GM13976 (cell line): ENCODE results near the gene OR4Q3.
"Not testable (repeated sequence)": the region's sequence is repeated elsewhere in the genome, so short reads cannot be mapped to it uniquely, and the experiment has no call there.

Experiments used
- DNase-seq: peaks from one replicate; pipeline ENCODE4 v3.0.0; 2012; ENCODE audit warnings: low spot score
- in situ Hi-C: fragments of 300-500 bp; cut with MboI; formaldehyde crosslinking; loops from one replicate; pipeline ENCODE4 v1.12.0; 2022; ENCODE audit warnings: low sequenced_read_pairs, mixed read lengths, inconsistent platforms; ENCODE audit not compliant: unreplicated experiment
- TF ChIP-seq, protein P1 (sequence below): IDR thresholded peaks from 2 replicates; pipeline ENCODE4 v1.5.1; 2012; ENCODE audit warnings: borderline replicate concordance, mild to moderate bottlenecking; ENCODE audit not compliant: insufficient read depth; ENCODE audit errors: extremely low read depth, missing control alignments, control extremely low read depth

OR4Q3 gene

DNA sequence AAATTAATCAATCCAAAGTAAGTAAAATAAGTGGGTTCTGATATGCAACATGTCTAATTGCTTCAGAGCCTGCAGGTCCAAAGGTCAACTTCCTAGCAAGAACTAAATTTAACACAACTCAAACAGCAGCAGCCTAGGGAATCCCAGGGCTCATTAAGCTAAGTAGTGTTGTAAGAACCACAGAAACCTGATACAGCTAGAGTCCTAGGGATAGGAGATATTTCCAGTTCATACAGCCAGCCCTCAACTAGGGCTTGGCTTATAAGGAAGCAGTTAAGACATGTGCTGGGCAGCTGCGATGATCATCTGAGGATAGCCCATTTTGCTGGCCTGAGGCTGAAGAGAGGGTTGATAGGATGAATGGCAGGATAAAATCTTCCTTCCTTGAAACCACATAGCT, at the start of gene OR4Q3:
Gene OR4Q3, plus strand, starts transcription at position 316 of the 400 bp plus-strand sequence.
- in situ Hi-C loops, result no loop called here
- TF ChIP-seq, protein P1, sequence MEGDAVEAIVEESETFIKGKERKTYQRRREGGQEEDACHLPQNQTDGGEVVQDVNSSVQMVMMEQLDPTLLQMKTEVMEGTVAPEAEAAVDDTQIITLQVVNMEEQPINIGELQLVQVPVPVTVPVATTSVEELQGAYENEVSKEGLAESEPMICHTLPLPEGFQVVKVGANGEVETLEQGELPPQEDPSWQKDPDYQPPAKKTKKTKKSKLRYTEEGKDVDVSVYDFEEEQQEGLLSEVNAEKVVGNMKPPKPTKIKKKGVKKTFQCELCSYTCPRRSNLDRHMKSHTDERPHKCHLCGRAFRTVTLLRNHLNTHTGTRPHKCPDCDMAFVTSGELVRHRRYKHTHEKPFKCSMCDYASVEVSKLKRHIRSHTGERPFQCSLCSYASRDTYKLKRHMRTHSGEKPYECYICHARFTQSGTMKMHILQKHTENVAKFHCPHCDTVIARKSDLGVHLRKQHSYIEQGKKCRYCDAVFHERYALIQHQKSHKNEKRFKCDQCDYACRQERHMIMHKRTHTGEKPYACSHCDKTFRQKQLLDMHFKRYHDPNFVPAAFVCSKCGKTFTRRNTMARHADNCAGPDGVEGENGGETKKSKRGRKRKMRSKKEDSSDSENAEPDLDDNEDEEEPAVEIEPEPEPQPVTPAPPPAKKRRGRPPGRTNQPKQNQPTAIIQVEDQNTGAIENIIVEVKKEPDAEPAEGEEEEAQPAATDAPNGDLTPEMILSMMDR, result no peak
- DNase-seq, result no peak

DNA sequence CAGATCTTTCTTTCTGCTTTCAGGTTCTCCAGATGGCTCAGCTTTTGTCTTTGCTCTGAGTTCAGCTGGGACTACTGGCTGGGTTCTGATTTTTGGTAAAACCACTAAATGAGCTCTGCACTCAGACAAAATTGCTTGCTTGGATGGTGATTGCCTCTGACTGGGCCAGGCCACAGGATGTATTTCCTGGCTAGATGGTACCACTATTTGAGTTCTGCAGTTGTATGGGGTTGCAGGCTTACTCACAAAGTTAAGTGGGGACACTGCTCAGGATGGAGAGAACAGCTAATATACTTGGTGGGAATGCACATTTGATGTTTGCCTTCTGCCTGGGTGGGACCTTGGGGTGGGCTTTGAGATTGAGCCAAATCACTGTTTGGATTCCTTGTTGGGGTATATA, 14.0 kb upstream of the OR4Q3 start:
- in situ Hi-C loops, result no loop called here
- TF ChIP-seq, protein P1, result no peak
- no peak for DNase-seq

DNA sequence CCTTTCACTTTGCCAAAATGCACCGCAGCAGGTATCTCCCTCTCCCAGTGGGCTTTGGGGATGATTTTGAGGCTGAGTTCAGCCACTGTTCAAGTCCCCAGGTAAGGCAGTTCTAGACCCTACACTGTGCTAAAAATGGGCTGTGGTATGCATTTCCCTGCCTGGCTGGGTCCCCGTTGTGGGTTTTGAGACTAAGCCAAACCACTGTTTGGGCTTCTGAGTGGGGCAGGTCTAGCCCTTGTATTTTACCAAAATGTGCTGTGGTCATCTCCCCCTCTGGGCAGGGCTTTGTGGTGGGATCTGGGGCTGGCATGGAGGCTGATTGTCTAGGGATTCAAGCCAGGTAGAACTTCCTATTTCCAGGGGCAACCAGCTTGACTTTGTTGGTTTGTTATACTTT, 13.6 kb upstream of the OR4Q3 start:
- in situ Hi-C loops, result no loop called here
- TF ChIP-seq, protein P1, result no peak

DNA sequence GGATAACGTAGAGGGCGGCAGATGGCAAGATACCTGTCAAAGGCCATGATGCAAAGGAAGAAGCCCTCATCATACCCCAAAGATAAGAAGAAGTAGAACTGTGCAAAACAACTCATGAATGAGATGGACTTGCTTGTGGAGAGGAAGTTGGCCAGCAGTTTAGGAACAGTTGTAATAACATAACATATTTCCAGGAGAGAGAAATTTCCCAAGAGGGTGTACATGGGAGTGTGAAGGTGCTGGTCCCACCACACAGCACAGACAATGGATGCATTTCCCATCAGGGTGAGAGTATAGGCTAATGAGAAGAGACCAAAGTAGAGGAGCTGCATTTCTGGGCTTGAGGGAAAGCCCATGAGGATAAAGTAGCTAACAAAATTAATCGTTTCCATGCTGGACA, 9.5 kb upstream of the OR4Q3 start:
- DNase-seq, in situ Hi-C loops: not testable (repeated sequence)

More for the DNA sequence above, 13.6 kb upstream of the OR4Q3 start:
- DNase-seq, result no peak

DNA sequence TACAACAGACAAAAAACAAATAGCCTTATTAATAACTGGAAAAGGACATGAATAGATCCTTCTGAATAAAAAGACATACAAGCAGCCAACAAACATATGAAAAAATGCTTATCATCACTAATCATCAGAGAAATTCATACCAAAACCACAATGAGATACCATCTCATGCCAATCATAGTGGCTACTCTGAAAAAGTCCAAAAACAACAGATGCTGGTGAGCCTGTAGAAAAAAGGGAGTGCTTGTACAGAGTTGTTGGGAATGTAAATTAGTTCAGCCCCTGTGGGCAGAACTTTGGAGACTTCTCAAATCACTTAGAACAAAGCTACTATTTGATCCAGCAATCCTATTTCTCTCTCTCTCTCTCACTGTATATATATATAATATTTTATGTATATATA, 8.9 kb downstream of the OR4Q3 start:
- DNase-seq, in situ Hi-C loops: not testable (repeated sequence)

DNA sequence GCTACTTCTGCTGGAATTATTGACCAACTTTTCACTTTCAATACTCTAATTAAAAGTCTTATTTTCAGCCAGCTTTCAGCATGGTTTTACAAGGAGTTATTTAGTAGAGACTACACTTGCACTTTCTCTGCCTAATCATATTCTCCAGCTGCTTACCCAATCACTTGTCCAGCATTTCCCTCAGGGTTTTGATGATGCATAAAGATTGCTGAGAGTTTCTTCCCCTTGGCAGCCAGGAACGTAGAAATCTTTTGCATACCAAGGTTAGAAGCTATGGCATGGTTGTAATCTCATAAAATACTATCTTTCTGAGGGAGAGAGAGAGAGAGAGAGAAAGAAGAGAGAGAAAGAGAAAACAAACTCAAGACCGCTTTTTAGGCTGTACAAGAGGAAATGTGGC, 10.8 kb downstream of the OR4Q3 start:
- in situ Hi-C loops, result no loop called here
- TF ChIP-seq, protein P1, result no peak

DNA sequence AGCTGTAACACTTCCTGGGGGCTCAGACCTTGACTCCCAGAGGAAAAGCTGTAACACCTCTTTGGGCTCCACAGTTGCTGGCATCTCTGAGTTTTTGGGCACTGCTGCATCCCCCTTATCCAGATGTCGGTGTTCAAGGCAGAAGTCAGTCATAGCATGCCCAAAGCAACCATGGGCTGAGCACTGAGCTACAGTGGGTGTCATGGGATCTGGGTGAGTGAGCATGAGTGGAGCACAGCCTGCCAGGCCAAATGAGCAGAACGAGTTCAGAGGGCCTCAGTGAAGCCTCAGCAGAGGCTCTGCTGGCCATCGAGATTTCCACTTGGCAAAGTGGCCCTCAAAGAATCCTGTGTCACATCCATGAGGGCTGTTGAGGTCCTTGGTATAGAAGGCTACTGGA, 28.1 kb downstream of the OR4Q3 start:
- in situ Hi-C loops, DNase-seq: not testable (repeated sequence)

More for the DNA sequence above, 10.8 kb downstream of the OR4Q3 start:
- no peak for DNase-seq

DNA sequence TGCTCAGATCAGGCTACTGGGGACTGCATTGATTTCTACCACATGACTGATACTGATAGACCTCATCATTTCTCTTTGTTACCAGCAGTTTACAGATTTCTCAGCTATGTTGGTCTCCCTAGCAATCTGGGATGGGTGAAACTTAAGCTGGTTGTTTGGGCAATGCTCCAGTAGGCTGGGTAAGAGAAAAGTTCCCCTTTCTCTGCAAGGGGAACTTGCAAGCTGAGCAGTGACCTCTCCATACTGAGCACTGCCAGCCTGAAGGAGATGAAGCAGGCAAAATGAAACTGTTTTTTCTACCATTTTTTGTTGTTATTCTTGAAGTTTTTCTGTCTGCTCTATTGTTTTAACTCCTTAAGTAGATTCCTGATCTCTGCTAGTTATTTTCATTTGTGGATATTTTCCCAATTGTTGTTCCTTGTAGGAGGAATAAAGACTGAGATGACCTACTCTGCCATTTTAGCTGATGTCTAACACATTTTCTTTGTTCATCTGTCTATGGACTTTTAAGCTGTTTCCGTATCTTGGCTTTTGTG, 28.6 kb downstream of the OR4Q3 start:
- no peak for DNase-seq
- TF ChIP-seq, protein P1, result no peak

DNA sequence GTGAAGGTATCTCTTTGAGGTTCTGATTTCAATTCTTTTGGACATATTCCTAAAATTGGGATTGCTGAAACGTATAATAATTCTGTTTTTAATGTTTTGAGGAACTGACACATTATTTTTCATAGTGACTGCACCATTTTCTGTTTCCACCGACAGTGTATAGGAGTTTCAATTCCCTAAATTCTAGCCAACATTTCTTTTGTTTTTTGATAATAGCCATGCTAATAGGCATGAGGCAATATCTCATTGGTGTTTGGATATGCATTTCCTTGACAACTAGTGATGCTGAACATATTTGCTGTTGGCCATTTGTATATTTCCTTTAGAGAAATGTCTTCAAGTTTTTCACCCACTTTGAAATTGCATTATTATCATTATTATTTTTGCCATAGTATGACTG, 29.1 kb downstream of the OR4Q3 start:
- in situ Hi-C loops, DNase-seq: not testable (repeated sequence)

More for the DNA sequence above, 28.6 kb downstream of the OR4Q3 start:
- in situ Hi-C loops, result no loop called here

DNA sequence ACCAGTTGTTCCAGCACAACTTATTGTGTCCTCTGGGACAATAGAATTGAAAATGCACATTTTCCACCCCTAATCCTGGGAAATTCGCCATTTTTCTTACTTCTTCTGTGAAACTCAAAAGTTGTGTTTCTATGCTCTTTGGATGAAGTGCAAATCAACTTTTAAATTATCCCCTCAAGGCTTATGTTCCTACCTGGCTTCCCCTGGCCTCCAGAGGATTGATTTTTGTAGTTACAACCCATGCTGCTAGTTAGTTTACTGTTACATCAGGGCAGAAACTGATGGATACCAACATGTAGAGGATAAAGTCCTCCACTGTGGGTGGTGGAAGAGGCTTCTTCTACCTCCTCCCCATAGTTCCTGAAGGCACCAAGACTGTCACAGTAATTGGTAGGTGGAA, 29.8 kb downstream of the OR4Q3 start, which contains the start of gene OR4M1:
Gene OR4M1, plus strand, starts transcription at position 301 of the 400 bp plus-strand sequence. CDS start 6,819 bp downstream, outside the sequence.
- DNase-seq, in situ Hi-C loops: not testable (repeated sequence)
